ENCODE results near the gene PAQR3.

The PAQR3 gene

GRCh38 chr4:78938868-78939666 is at the start of gene PAQR3:
Gene PAQR3 (minus strand): TSS chr4:78939438. CDS start chr4:78939224, 214 bp downstream.
- Histone ChIP-seq H3K36me3 (ENCODE audit: control insufficient read depth in 1 of 2, insufficient read depth in 2 of 2, low read length in 2 of 2) (no peaks in the 10 kb centered on the region), H3K27ac (ENCODE audit: low read length) (peak within 1 kb of the TSS; percentile 66), H3K9me3 (ENCODE audit: control insufficient read depth in 1 of 2, low read length in 2 of 2) (no peaks in the 10 kb centered on the region), H3K4me3 (ENCODE audit: low read depth in 1 of 2, low read length in 2 of 2) (peak within 1 kb of the TSS; percentile 80 to 85), H3K4me1 (ENCODE audit: control insufficient read depth in 1 of 2, insufficient read depth in 2 of 2, low read length in 2 of 2) (peaks cover 9 to 11% of the 10 kb centered on the region in 2 donors), H3K27me3 (ENCODE audit: low read depth, low read length) (no peaks in the 10 kb centered on the region)

GRCh38 chr4:78987683-78988082 is 48.4 kb upstream of the PAQR3 start:
- Histone ChIP-seq H3K4me1 (ENCODE audit: control insufficient read depth in 1 of 2, insufficient read depth in 2 of 2, low read length in 2 of 2) (no peaks in the 10 kb centered on the region), H3K27me3 (ENCODE audit: low read depth, low read length) (no peaks in the 10 kb centered on the region), H3K9me3 (ENCODE audit: control insufficient read depth in 1 of 2, low read length in 2 of 2) (no peaks in the 10 kb centered on the region), H3K27ac (ENCODE audit: low read length) (no peak overlapping the region), H3K4me3 (ENCODE audit: low read depth in 1 of 2, low read length in 2 of 2) (no peak overlapping the region), H3K36me3 (ENCODE audit: control insufficient read depth in 1 of 2, insufficient read depth in 2 of 2, low read length in 2 of 2) (no peaks in the 10 kb centered on the region)

GRCh38 chr4:78984593-78984992 is 45.4 kb upstream of the PAQR3 start:
- H3K36me3 ChIP-seq (ENCODE audit: control insufficient read depth in 1 of 2, insufficient read depth in 2 of 2, low read length in 2 of 2), result no peaks in the 10 kb centered on the region
- H3K27ac ChIP-seq (ENCODE audit: low read length), result no peak overlapping the region
- H3K4me3 ChIP-seq (ENCODE audit: low read depth in 1 of 2, low read length in 2 of 2), result no peak overlapping the region
- H3K4me1 ChIP-seq (ENCODE audit: control insufficient read depth in 1 of 2, insufficient read depth in 2 of 2, low read length in 2 of 2), result no peaks in the 10 kb centered on the region
- no peaks in the 10 kb centered on the region for H3K27me3 ChIP-seq (ENCODE audit: low read depth, low read length)
- no peaks in the 10 kb centered on the region for H3K9me3 ChIP-seq (ENCODE audit: control insufficient read depth in 1 of 2, low read length in 2 of 2)

- no peak overlapping the region for H3K27ac ChIP-seq (ENCODE audit: low read length)
- H3K4me1 ChIP-seq (ENCODE audit: control insufficient read depth in 1 of 2, insufficient read depth in 2 of 2, low read length in 2 of 2), result peaks cover 4 to 16% of the 10 kb centered on the region in 2 donors
- H3K36me3 ChIP-seq (ENCODE audit: control insufficient read depth in 1 of 2, insufficient read depth in 2 of 2, low read length in 2 of 2), result no peaks in the 10 kb centered on the region
- H3K9me3 ChIP-seq (ENCODE audit: control insufficient read depth in 1 of 2, low read length in 2 of 2), result no peaks in the 10 kb centered on the region
- H3K27me3 ChIP-seq (ENCODE audit: low read depth, low read length), result no peaks in the 10 kb centered on the region
- no peak overlapping the region for H3K4me3 ChIP-seq (ENCODE audit: low read depth in 1 of 2, low read length in 2 of 2)
Observed at GRCh38 chr4:78975865-78976264, 36.6 kb upstream of the PAQR3 start.

- H3K27ac ChIP-seq (ENCODE audit: low read length), result peak overlapping the region; percentile 0
Observed at GRCh38 chr4:78971776-78972175, 32.5 kb upstream of the PAQR3 start.

GRCh38 chr4:78971326-78971725 is 32.1 kb upstream of the PAQR3 start:
- H3K4me3 ChIP-seq (ENCODE audit: low read depth in 1 of 2, low read length in 2 of 2), result no peak overlapping the region
- H3K27me3 ChIP-seq (ENCODE audit: low read depth, low read length), result no peaks in the 10 kb centered on the region
- H3K36me3 ChIP-seq (ENCODE audit: control insufficient read depth in 1 of 2, insufficient read depth in 2 of 2, low read length in 2 of 2), result no peaks in the 10 kb centered on the region
- peak overlapping the region; percentile 1 for H3K27ac ChIP-seq (ENCODE audit: low read length)
- H3K9me3 ChIP-seq (ENCODE audit: control insufficient read depth in 1 of 2, low read length in 2 of 2), result no peaks in the 10 kb centered on the region
- peaks cover 4 to 22% of the 10 kb centered on the region in 2 donors for H3K4me1 ChIP-seq (ENCODE audit: control insufficient read depth in 1 of 2, insufficient read depth in 2 of 2, low read length in 2 of 2)

More at GRCh38 chr4:78971776-78972175, 32.5 kb upstream of the PAQR3 start:
- H3K4me3 ChIP-seq (ENCODE audit: low read depth in 1 of 2, low read length in 2 of 2), result no peak overlapping the region
- H3K27me3 ChIP-seq (ENCODE audit: low read depth, low read length), result no peaks in the 10 kb centered on the region
- no peaks in the 10 kb centered on the region for H3K36me3 ChIP-seq (ENCODE audit: control insufficient read depth in 1 of 2, insufficient read depth in 2 of 2, low read length in 2 of 2)
- H3K9me3 ChIP-seq (ENCODE audit: control insufficient read depth in 1 of 2, low read length in 2 of 2), result no peaks in the 10 kb centered on the region
- peaks cover 4 to 22% of the 10 kb centered on the region in 2 donors for H3K4me1 ChIP-seq (ENCODE audit: control insufficient read depth in 1 of 2, insufficient read depth in 2 of 2, low read length in 2 of 2)

- no peaks in the 10 kb centered on the region for H3K9me3 ChIP-seq (ENCODE audit: control insufficient read depth in 1 of 2, low read length in 2 of 2)
- H3K4me1 ChIP-seq (ENCODE audit: control insufficient read depth in 1 of 2, insufficient read depth in 2 of 2, low read length in 2 of 2), result no peaks in the 10 kb centered on the region
- no peak overlapping the region for H3K27ac ChIP-seq (ENCODE audit: low read length)
Observed at GRCh38 chr4:78962597-78963115, 23.4 kb upstream of the PAQR3 start.

GRCh38 chr4:78960926-78961325 is 21.7 kb upstream of the PAQR3 start:
- no peak overlapping the region for H3K27ac ChIP-seq (ENCODE audit: low read length)
- H3K36me3 ChIP-seq (ENCODE audit: control insufficient read depth in 1 of 2, insufficient read depth in 2 of 2, low read length in 2 of 2), result no peaks in the 10 kb centered on the region
- no peaks in the 10 kb centered on the region for H3K9me3 ChIP-seq (ENCODE audit: control insufficient read depth in 1 of 2, low read length in 2 of 2)
- H3K27me3 ChIP-seq (ENCODE audit: low read depth, low read length), result no peaks in the 10 kb centered on the region
- no peaks in the 10 kb centered on the region for H3K4me1 ChIP-seq (ENCODE audit: control insufficient read depth in 1 of 2, insufficient read depth in 2 of 2, low read length in 2 of 2)
- no peak overlapping the region for H3K4me3 ChIP-seq (ENCODE audit: low read depth in 1 of 2, low read length in 2 of 2)

More at GRCh38 chr4:78962597-78963115, 23.4 kb upstream of the PAQR3 start:
- Histone ChIP-seq H3K4me3 (ENCODE audit: low read depth in 1 of 2, low read length in 2 of 2) (no peak overlapping the region), H3K36me3 (ENCODE audit: control insufficient read depth in 1 of 2, insufficient read depth in 2 of 2, low read length in 2 of 2) (no peaks in the 10 kb centered on the region), H3K27me3 (ENCODE audit: low read depth, low read length) (no peaks in the 10 kb centered on the region)

- no peak overlapping the region for H3K27ac ChIP-seq (ENCODE audit: low read length)
- no peaks in the 10 kb centered on the region for H3K9me3 ChIP-seq (ENCODE audit: control insufficient read depth in 1 of 2, low read length in 2 of 2)
- H3K27me3 ChIP-seq (ENCODE audit: low read depth, low read length), result no peaks in the 10 kb centered on the region
- H3K36me3 ChIP-seq (ENCODE audit: control insufficient read depth in 1 of 2, insufficient read depth in 2 of 2, low read length in 2 of 2), result no peaks in the 10 kb centered on the region
- H3K4me3 ChIP-seq (ENCODE audit: low read depth in 1 of 2, low read length in 2 of 2), result no peak overlapping the region
- no peaks in the 10 kb centered on the region for H3K4me1 ChIP-seq (ENCODE audit: control insufficient read depth in 1 of 2, insufficient read depth in 2 of 2, low read length in 2 of 2)
Observed at GRCh38 chr4:78956975-78957374, 17.7 kb upstream of the PAQR3 start.

GRCh38 chr4:78953769-78954666 is 14.8 kb upstream of the PAQR3 start:
- Histone ChIP-seq H3K9me3 (ENCODE audit: control insufficient read depth in 1 of 2, low read length in 2 of 2) (no peaks in the 10 kb centered on the region), H3K27ac (ENCODE audit: low read length) (no peak overlapping the region), H3K27me3 (ENCODE audit: low read depth, low read length) (no peaks in the 10 kb centered on the region), H3K4me3 (ENCODE audit: low read depth in 1 of 2, low read length in 2 of 2) (no peak overlapping the region), H3K4me1 (ENCODE audit: control insufficient read depth in 1 of 2, insufficient read depth in 2 of 2, low read length in 2 of 2) (no peaks in the 10 kb centered on the region), H3K36me3 (ENCODE audit: control insufficient read depth in 1 of 2, insufficient read depth in 2 of 2, low read length in 2 of 2) (no peaks in the 10 kb centered on the region)

GRCh38 chr4:78953231-78953630 is 14.0 kb upstream of the PAQR3 start:
- Histone ChIP-seq H3K4me3 (ENCODE audit: low read depth in 1 of 2, low read length in 2 of 2) (no peak overlapping the region), H3K4me1 (ENCODE audit: control insufficient read depth in 1 of 2, insufficient read depth in 2 of 2, low read length in 2 of 2) (no peaks in the 10 kb centered on the region), H3K9me3 (ENCODE audit: control insufficient read depth in 1 of 2, low read length in 2 of 2) (no peaks in the 10 kb centered on the region), H3K27ac (ENCODE audit: low read length) (no peak overlapping the region), H3K27me3 (ENCODE audit: low read depth, low read length) (no peaks in the 10 kb centered on the region), H3K36me3 (ENCODE audit: control insufficient read depth in 1 of 2, insufficient read depth in 2 of 2, low read length in 2 of 2) (no peaks in the 10 kb centered on the region)
